OCI-LY7 (cell line): ENCODE results near the gene TRIM40. TPM values are rescaled to one million over a fixed set of nuclear protein-coding genes. Genes with fewer than 3 reads are reported as not detected.

ENCODE experiments used
- BruUV-seq: library from RNA; stranded (reverse); fragments of 400-500 nt; replicated peaks from 2 replicates; lab custom pipeline; 2021; lab: Mats Ljungman, UMichigan
- CTCF ChIA-PET: fragments of 300-600 bp; sonication (Branson Sonifier 250); formaldehyde crosslinking; loops from one replicate; lab custom pipeline; 2022; ENCODE audit warnings: antibody characterized with exemption; ENCODE audit not compliant: unreplicated experiment; lab: Charles Lee
- POLR2A ChIA-PET: fragments of 300-600 bp; sonication (Branson Sonifier 250); formaldehyde crosslinking; loops from one replicate; lab custom pipeline; 2022; ENCODE audit warnings: antibody characterized with exemption; lab: Charles Lee
- DNase-seq: peaks from one replicate; pipeline ENCODE4 v3.0.0-alpha.2; 2015; ENCODE audit warnings: low spot score
- H2AFZ ChIP-seq: fragments of 200-600 bp; sonication (generic), shearing (Covaris generic); 2 replicates; pipeline ENCODE4 v1.6.1; 2014; ENCODE audit warnings: mild to moderate bottlenecking, antibody characterized with exemption, low read length, moderate library complexity
- H3K27ac ChIP-seq: fragments of 200-600 bp; sonication (generic); 2 replicates; pipeline ENCODE4 v1.5.1; 2014; ENCODE audit warnings: mixed run types, low read depth, mild to moderate bottlenecking, moderate library complexity, low read length, inconsistent platforms; ENCODE audit not compliant: poor library complexity, severe bottlenecking
- H3K36me3 ChIP-seq: fragments of 200-600 bp; sonication (generic); 2 replicates; pipeline ENCODE4 v1.6.1; 2014; ENCODE audit warnings: mild to moderate bottlenecking, antibody characterized with exemption, low read length, moderate library complexity, mixed read lengths; ENCODE audit not compliant: insufficient read depth
- H3K4me1 ChIP-seq: fragments of 200-600 bp; sonication (generic); 2 replicates; pipeline ENCODE4 v1.5.1; 2014; ENCODE audit warnings: mild to moderate bottlenecking, low read length; ENCODE audit not compliant: insufficient read depth, poor library complexity, severe bottlenecking
- H3K4me2 ChIP-seq: fragments of 200-600 bp; sonication (generic); 2 replicates; pipeline ENCODE4 v1.6.1; 2014; ENCODE audit warnings: mild to moderate bottlenecking, low read length
- H3K4me3 ChIP-seq: fragments of 200-600 bp; sonication (generic); 2 replicates; pipeline ENCODE4 v1.5.1; 2014; ENCODE audit warnings: mild to moderate bottlenecking, low read depth, low read length; ENCODE audit not compliant: poor library complexity, severe bottlenecking
- H3K79me2 ChIP-seq: fragments of 200-600 bp; sonication (generic); 2 replicates; pipeline ENCODE4 v1.6.1; 2016; ENCODE audit warnings: low read depth, mild to moderate bottlenecking, low read length, moderate library complexity, mixed read lengths; ENCODE audit not compliant: insufficient read depth
- H3K9me2 ChIP-seq: fragments of 200-600 bp; sonication (generic); 2 replicates; pipeline ENCODE4 v1.6.1; 2016; ENCODE audit warnings: mild to moderate bottlenecking, low read length, mixed read lengths; ENCODE audit not compliant: insufficient read depth
- H3K9me3 ChIP-seq: fragments of 200-600 bp; sonication (generic); 2 replicates; pipeline ENCODE4 v1.6.1; 2014; ENCODE audit warnings: mild to moderate bottlenecking, mixed run types, low read length, mixed read lengths
- H4K20me1 ChIP-seq: fragments of 200-600 bp; sonication (generic); 2 replicates; pipeline ENCODE4 v1.6.1; 2014; ENCODE audit warnings: mild to moderate bottlenecking, antibody characterized with exemption, low read length, moderate library complexity, mixed read lengths; ENCODE audit not compliant: insufficient read depth
- CTCF ChIP-seq: fragments of 200-600 bp; sonication (generic); conservative IDR thresholded peaks from 2 replicates; pipeline ENCODE4 v1.5.1; 2014; ENCODE audit warnings: mild to moderate bottlenecking, antibody characterized with exemption, low read length, moderate library complexity, mixed read lengths
- EZH2phosphoT487 ChIP-seq: fragments of 200-600 bp; sonication (generic); IDR thresholded peaks from 2 replicates; pipeline ENCODE4 v1.6.1; 2018; ENCODE audit warnings: low read depth, borderline replicate concordance, mild to moderate bottlenecking, mixed run types, antibody characterized with exemption, low read length, moderate library complexity, mixed read lengths
- intact Hi-C: fragments of 100-400 bp; cut with micrococcal nuclease; formaldehyde crosslinking; loops from one replicate; pipeline ENCODE4 v1.10.0; 2022; ENCODE audit not compliant: unreplicated experiment
- total RNA-seq, 2 experiments: library from RNA; depleted of rRNA in 1 of 2; stranded (reverse); fragments of >200 nt in 1 of 2; shearing (Covaris generic) in 1 of 2; gene quantifications; 2 replicates each; pipeline ENCODE4 v1.2.3, GENCODE V29; 2014 to 2022

Gene TRIM40
- total RNA-seq, 2 experiments from 2014 or later: not detected

GRCh38 chr6:30158475-30159040 is 22.6 kb downstream of the TRIM40 start:
- POLR2A ChIA-PET: no interaction called here
- H3K4me3 ChIP-seq: no peak overlapping the region

GRCh38 chr6:30160008-30160784 is 24.3 kb downstream of the TRIM40 start:
- H3K27ac ChIP-seq: no peak overlapping the region
- no peaks in the 10 kb centered on the region for H3K36me3 ChIP-seq
- no peaks in the 10 kb centered on the region for H3K4me1 ChIP-seq
- H3K9me2 ChIP-seq: no peaks in the 10 kb centered on the region
- H3K4me3 ChIP-seq: no peak overlapping the region
- H3K4me2 ChIP-seq: no peak overlapping the region
- H2AFZ ChIP-seq: no peak overlapping the region
- ChIA-PET POLR2A (no interaction called here), CTCF (no interaction called here)
- DNase-seq: no peak
- H3K9me3 ChIP-seq: no peaks in the 10 kb centered on the region
- BruUV-seq: no TSS peak
- no peaks in the 10 kb centered on the region for H4K20me1 ChIP-seq
- no peaks in the 10 kb centered on the region for H3K79me2 ChIP-seq
- TF ChIP-seq CTCF (no peak), EZH2phosphoT487 (no peak)
- intact Hi-C loops: no loop called here

More at GRCh38 chr6:30158475-30159040, 22.6 kb downstream of the TRIM40 start:
- Histone ChIP-seq H3K36me3 (no peaks in the 10 kb centered on the region), H3K27ac (no peak overlapping the region), H3K9me2 (no peaks in the 10 kb centered on the region), H4K20me1 (no peaks in the 10 kb centered on the region), H3K4me2 (no peak overlapping the region), H3K79me2 (no peaks in the 10 kb centered on the region), H3K9me3 (no peaks in the 10 kb centered on the region), H2AFZ (no peak overlapping the region), H3K4me1 (no peaks in the 10 kb centered on the region)
- BruUV-seq: no TSS peak
- no peak for DNase-seq
- intact Hi-C loops: no loop called here
- CTCF ChIA-PET: no interaction called here
- TF ChIP-seq EZH2phosphoT487 (no peak), CTCF (no peak)
